ENCODE data around the gene ACTL6A.

The ACTL6A gene

GRCh38 chr3:179630753-179631451 is 68.2 kb downstream of the ACTL6A start:
- H3K27me3 ChIP-seq (ENCODE audit: insufficient read depth, low read length, poor library complexity, severe bottlenecking) = no peaks in the 10 kb centered on the region
- H3K4me1 ChIP-seq (ENCODE audit: insufficient read depth, low read length, poor library complexity, severe bottlenecking) = no peaks in the 10 kb centered on the region
- H3K9ac ChIP-seq (ENCODE audit: low read depth, low read length, poor library complexity, severe bottlenecking) = no peak overlapping the region
- no peaks in the 10 kb centered on the region for H3K9me2 ChIP-seq (replicated peaks; ENCODE audit: low read depth, low read length)
- no peak overlapping the region for H3K4me3 ChIP-seq (ENCODE audit: low read length, poor library complexity, severe bottlenecking)
- H2AFZ ChIP-seq (ENCODE audit: low read length) = no peak overlapping the region
- no peaks in the 10 kb centered on the region for H4K20me1 ChIP-seq (ENCODE audit: insufficient read depth, low read length, poor library complexity, severe bottlenecking)
- no peaks in the 10 kb centered on the region for H3K36me3 ChIP-seq (ENCODE audit: insufficient read depth, low read length)
- H3K4me2 ChIP-seq (ENCODE audit: low read depth, low read length, poor library complexity, severe bottlenecking) = no peak overlapping the region
- no peaks in the 10 kb centered on the region for H3K79me2 ChIP-seq (ENCODE audit: insufficient read depth, low read length)
- no peaks in the 10 kb centered on the region for H3K9me3 ChIP-seq (ENCODE audit: insufficient read depth, low read depth, low read length)
- no peak for TF ChIP-seq EZH2phosphoT487 (IDR thresholded peaks at IDR 0.05; ENCODE audit: borderline replicate concordance)
- no peak for TF ChIP-seq CTCF (conservative IDR thresholded peaks at IDR 0.05; ENCODE audit: low read length)
- no peaks in the 10 kb centered on the region for H3F3A ChIP-seq (ENCODE audit: low read depth)

Measured in Loucy (cell line).